ENCODE measurements around the gene PPP2R2D.
"Not testable (repeated sequence)": the region's sequence is repeated elsewhere in the genome, so short reads cannot be mapped to it uniquely, and the experiment has no call there.

GRCh38 chr10:131949908-131950307 is 49.1 kb downstream of the PPP2R2D start:
- not testable (repeated sequence) for TF ChIP-seq EZH2 (IDR thresholded peaks at IDR 0.05); POLR2AphosphoS5 (IDR thresholded peaks at IDR 0.05; ENCODE audit: borderline replicate concordance, low read depth, low read length); FOXP2 (optimal IDR thresholded peaks at IDR 0.05; ENCODE audit: control extremely low read depth, extremely low read length, insufficient read depth)
